ENCODE results near the gene TAOK2. TPM values are rescaled to one million over a fixed set of nuclear protein-coding genes. Genes with fewer than 3 reads are reported as not detected.

The TAOK2 gene
- total RNA-seq, result 10 to 100 TPM; 48.8 to 62.6 (median 55.2) TPM

DNA sequence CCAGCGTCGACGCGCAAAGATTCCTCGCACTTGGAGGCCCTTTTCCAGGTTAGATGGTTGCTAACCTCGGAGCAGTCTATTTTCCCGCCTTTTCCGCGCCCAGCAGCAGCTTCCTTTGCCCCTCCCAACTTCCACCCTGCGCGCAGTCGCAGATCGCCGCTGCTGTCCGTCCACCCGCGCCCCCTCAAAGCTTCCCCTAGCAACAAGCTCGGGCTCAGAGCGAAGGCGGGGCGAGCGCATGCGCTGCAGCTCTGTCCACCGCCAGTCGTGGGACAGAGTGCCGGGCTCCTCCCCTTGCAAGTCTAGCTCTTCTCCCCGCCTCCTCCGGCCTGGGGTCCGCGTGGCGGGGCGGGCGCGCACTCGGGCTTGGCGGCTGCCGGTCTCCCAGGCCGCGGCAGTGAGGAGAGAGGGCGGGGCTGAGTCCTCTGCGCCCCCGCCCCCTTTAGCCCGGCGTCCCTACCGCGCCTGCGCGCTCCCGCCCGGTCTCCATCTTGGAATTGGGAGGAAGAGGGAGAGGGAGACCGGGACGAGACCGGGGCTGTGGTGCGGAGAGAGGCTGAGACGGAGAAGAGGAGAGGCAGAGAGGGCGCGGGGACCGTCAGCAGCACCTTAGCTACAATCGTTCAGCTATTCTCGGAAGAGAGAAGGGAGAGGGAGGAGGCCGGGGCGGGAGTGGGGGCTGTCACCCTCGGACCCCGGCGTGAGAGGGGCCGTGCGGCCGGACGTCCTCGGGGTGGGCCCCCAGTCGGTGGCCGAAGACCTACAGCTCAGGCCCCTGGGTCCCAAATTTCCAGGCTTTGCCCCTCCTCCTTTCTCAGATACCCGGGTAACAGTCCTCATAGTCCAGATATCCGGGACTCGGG is at the start of gene TAOK2:
TSS of gene TAOK2 (plus strand) at position 485 of the 863 bp plus-strand sequence. CDS start 3,905 bp downstream, outside the sequence.
- Histone ChIP-seq H3K9me3 (no peaks in the 10 kb centered on the region), H3K27ac (peak within 1 kb of the TSS; percentile 58 to 85 (median 75)), H3K36me3 (peaks cover 10 to 24% of the 10 kb centered on the region in 2 donors), H3K27me3 (no peaks in the 10 kb centered on the region), H3K4me3 (replicated peaks in 1 of 3) (peak within 1 kb of the TSS; percentile 24 to 94 (median 66)), H3K4me1 (peaks cover 15 to 33% of the 10 kb centered on the region in 2 donors)
- peak in 1 of 2 donors; percentile 87 for TF ChIP-seq POLR2A (IDR thresholded peaks at IDR 0.05)
- no peak for TF ChIP-seq CTCF (IDR thresholded peaks at IDR 0.05)
- intact Hi-C loops (cut with DNase I), result no loop called here
- peak; percentile 99 for DNase-seq
- 2 to 5% methylated on average over 37 to 60 of the region's 75 CpGs for WGBS, 2 donors

DNA sequence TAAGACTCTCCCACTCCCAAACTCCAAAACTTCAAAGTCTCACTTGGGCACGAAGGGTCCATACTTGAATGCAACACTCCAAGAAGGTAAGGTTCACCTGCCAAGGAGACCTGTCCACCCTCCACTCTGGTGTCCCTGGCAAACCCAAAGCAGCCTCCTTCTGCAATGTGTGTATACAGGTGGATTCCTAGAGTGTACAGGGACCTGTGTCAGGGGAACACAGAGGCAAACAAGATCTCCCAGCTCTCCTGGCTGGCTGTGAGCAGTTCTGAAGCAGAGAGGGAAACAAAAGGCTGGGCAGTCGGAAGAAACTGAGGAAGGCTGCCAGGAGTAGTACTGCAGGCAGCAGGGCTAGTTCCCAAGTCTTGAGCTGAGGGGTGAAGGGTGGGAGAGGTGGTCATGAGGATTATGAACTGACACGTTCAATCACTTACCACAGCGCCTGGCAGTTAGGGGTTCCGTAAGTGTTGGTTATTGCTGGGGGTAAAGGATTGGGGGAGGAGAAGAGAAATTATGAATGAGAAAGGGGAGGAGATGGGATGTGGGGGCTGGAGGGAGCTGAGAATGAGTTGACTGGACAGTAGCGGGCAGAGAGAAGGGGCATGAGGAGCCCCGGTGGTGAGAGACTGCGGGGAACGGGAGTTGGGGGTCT is 48.4 kb upstream of the TAOK2 start:
- DNase-seq, result no peak
- WGBS, 2 donors, result 4 to 8% methylated on average over 9 of the region's 9 CpGs
- no peak for TF ChIP-seq POLR2A (IDR thresholded peaks at IDR 0.05)
- no peak for TF ChIP-seq CTCF (IDR thresholded peaks at IDR 0.05)
- Histone ChIP-seq H3K4me3 (replicated peaks in 1 of 3) (peak overlapping the region; percentile 38 to 93 (median 71)), H3K27ac (no peak overlapping the region), H3K36me3 (peaks cover 3 to 21% of the 10 kb centered on the region in 2 donors), H3K4me1 (peaks cover 8 to 15% of the 10 kb centered on the region in 2 donors), H3K9me3 (no peaks in the 10 kb centered on the region), H3K27me3 (no peaks in the 10 kb centered on the region)
- intact Hi-C loops (cut with DNase I), result loop anchor here (10.0 kb wide), 1 partner anchor 110 kb away; the partner anchor contains the start of genes PAGR1 and PRRT2

DNA sequence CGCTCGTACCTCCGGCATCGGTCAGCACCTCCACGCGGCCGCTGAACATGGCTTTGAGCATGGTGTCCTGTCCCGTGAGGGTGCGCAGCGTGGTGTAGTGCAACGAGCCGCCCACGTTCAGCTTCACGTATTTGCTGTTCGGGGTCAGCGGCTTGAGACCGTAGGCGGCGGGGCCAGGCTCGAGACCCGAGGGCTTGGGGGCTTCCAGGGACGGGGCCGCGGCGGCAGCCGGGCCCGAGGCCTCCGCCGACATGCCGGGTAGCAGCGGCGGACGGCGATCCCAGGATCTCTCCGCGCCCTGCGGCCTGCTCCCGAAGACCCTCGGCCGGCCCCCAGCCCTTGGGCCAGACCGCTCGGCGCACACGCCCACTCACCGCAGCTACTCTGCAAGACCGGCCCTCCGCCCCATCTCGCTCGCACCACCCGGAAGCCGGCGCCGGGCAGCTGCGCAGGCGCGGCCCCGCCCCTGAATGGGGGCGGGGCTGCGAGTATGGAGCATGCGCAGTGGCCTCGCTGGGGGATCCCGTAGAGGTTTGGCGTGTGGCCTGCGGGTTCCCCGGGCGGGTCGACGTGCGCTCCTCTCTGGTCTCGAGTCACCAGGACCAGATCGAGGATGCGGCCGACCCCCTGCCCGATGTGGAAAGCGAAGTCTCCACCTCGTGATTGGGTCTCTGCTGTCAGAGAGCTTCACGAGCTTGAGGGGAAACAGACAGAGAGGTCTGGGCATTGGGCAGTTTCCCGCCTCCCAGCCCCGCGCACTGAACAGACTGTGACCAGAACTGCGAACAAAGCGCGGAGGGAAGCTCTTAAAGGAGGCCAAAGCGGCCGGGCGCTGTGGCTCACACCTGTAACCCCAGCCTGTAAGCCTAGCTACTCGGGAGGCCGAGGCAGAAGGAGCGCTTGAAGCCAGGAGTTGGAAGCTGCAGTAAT is 47.6 kb upstream of the TAOK2 start, which contains the start of gene KCTD13:
TSS of gene KCTD13 (minus strand) at position 446 of the 930 bp plus-strand sequence. CDS start at position 253, 193 bp downstream.
- TF ChIP-seq POLR2A (IDR thresholded peaks at IDR 0.05), result peak in 1 of 2 donors; percentile 86
- TF ChIP-seq CTCF (IDR thresholded peaks at IDR 0.05), result no peak
- Histone ChIP-seq H3K27ac (peak within 1 kb of the TSS; percentile 76 to 83 (median 80)), H3K4me3 (replicated peaks in 1 of 3) (peak within 1 kb of the TSS; percentile 38 to 93 (median 71)), H3K4me1 (peaks cover 8 to 15% of the 10 kb centered on the region in 2 donors), H3K9me3 (no peaks in the 10 kb centered on the region), H3K36me3 (peaks cover 3 to 14% of the 10 kb centered on the region in 2 donors), H3K27me3 (no peaks in the 10 kb centered on the region)
- intact Hi-C loops (cut with DNase I), result loop anchor here (10.0 kb wide), 1 partner anchor 111 kb away; the partner anchor contains the start of genes PAGR1 and PRRT2
- 1% methylated on average over 33 to 49 of the region's 89 CpGs for WGBS, 2 donors
- peak; percentile 79 to 80 for DNase-seq

DNA sequence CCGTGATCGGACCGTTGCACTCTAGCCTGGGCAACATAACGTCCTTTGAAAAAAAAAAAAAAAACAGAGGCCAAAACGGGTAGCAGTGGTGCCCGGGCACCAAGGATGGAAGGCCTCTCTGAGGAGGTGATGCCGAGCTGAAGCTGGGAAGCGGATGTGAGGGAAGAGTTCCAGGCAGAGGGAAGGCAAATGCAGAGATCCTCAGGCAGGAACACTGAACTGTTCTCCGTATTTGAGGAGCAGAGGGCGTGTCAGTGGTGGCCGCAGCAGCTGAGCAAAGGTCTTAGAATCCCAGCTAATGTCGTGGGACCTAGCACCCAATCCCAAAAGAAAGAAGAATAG is 47.0 kb upstream of the TAOK2 start:
- Histone ChIP-seq H3K4me3 (replicated peaks in 1 of 3) (peak overlapping the region in 2 of 3 donors; percentile 71 to 93), H3K27ac (peak overlapping the region; percentile 76 to 83 (median 80)), H3K4me1 (peaks cover 8 to 15% of the 10 kb centered on the region in 2 donors), H3K27me3 (no peaks in the 10 kb centered on the region), H3K9me3 (no peaks in the 10 kb centered on the region), H3K36me3 (peaks cover 3 to 9% of the 10 kb centered on the region in 2 donors)
- TF ChIP-seq CTCF (IDR thresholded peaks at IDR 0.05) (no peak), POLR2A (IDR thresholded peaks at IDR 0.05) (no peak)
- WGBS, 2 donors, result 5% methylated on average over 12 of the region's 12 CpGs
- intact Hi-C loops (cut with DNase I), result loop anchor here (10.0 kb wide), 1 partner anchor 112 kb away; the partner anchor contains the start of genes PAGR1 and PRRT2
- no peak for DNase-seq

Data from thyroid gland (tissue), 4 donors.